ENCODE measurements around the gene DTYMK. TPM values are rescaled to one million over a fixed set of nuclear protein-coding genes. Genes with fewer than 3 reads are reported as not detected.

The DTYMK gene
- total and polyA plus RNA-seq, 2 experiments from 2014 or later = 27.9 to 78.7 TPM

DNA sequence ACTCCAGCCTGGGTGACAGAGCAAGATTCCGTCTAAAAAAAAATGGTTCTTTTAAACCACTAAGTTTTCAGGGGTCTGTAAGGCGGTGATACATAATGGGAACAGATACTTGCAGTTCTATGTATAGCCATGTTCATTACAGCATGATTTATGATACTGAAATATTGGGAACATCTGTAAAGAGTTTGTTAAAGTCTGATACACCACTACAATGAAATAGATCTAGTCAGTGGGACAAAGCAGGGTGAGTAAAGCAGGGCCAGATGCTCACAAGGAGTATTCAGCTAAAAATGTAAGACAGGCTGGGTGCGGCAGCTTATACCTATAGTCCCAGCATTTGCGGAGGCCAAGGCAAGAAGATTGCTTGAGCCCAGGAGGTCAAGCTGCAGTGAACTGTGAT, 9.0 kb upstream of the DTYMK start:
- Histone ChIP-seq H3F3A (ENCODE audit: insufficient read depth) (peaks cover 37% of the 10 kb centered on the region; the same call in 1 of the 2 replicates), H3K9ac (no peak overlapping the region), H3K9me3 (ENCODE audit: low read depth) (no peaks in the 10 kb centered on the region), H3K4me1 (ENCODE audit: insufficient read depth) (peaks cover 27% of the 10 kb centered on the region), H3K4me3 (no peak overlapping the region), H3K9me2 (ENCODE audit: insufficient read depth) (no peaks in the 10 kb centered on the region), H3K79me2 (ENCODE audit: insufficient read depth) (no peaks in the 10 kb centered on the region), H3K27me3 (replicated peaks; ENCODE audit: insufficient read depth) (no peaks in the 10 kb centered on the region), H2AFZ (no peak overlapping the region), H3K27ac (no peak overlapping the region), H3K36me3 (ENCODE audit: low read depth) (no peaks in the 10 kb centered on the region), H4K20me1 (ENCODE audit: insufficient read depth) (no peaks in the 10 kb centered on the region), H3K4me2 (ENCODE audit: unreplicated experiment) (no peak overlapping the region)
- TF ChIP-seq EZH2 (IDR thresholded peaks at IDR 0.05; ENCODE audit: insufficient read depth, poor library complexity, severe bottlenecking) = no peak
- TF ChIP-seq EZH2phosphoT487 (IDR thresholded peaks at IDR 0.05; ENCODE audit: insufficient read depth, low read depth) = no peak
- in situ Hi-C loops (cut with MboI) = no loop called here
- no peak for DNase-seq
- WGBS, 2 experiments (ENCODE audit: low coverage in 1 of 2, low lambda C conversion rate in 2 of 2, missing lambda C conversion rate in 2 of 2) = 77 to 81% methylated on average over 4 of the region's 4 CpGs

- H3F3A ChIP-seq (ENCODE audit: insufficient read depth) = peaks cover 34% of the 10 kb centered on the region; the same call in 1 of the 2 replicates
- H2AFZ ChIP-seq = no peak overlapping the region
- no peaks in the 10 kb centered on the region for H4K20me1 ChIP-seq (ENCODE audit: insufficient read depth)
- no peaks in the 10 kb centered on the region; the same call in 1 of the 2 replicates for H3K36me3 ChIP-seq (ENCODE audit: low read depth)
- no peaks in the 10 kb centered on the region for H3K27me3 ChIP-seq (replicated peaks; ENCODE audit: insufficient read depth)
- H3K4me3 ChIP-seq = no peak overlapping the region
- peak; percentile 89 for DNase-seq
- peak overlapping the region; percentile 69 for H3K4me2 ChIP-seq (ENCODE audit: unreplicated experiment)
- peak overlapping the region; percentile 69 for H3K27ac ChIP-seq
- TF ChIP-seq EZH2 (IDR thresholded peaks at IDR 0.05; ENCODE audit: insufficient read depth, poor library complexity, severe bottlenecking) (no peak), EZH2phosphoT487 (IDR thresholded peaks at IDR 0.05; ENCODE audit: insufficient read depth, low read depth) (no peak)
- 56 to 59% methylated on average over 5 to 6 of the region's 6 CpGs for WGBS, 2 experiments (ENCODE audit: low coverage in 1 of 2, low lambda C conversion rate in 2 of 2, missing lambda C conversion rate in 2 of 2)
- in situ Hi-C loops (cut with MboI) = no loop called here
- H3K9me3 ChIP-seq (ENCODE audit: low read depth) = no peaks in the 10 kb centered on the region
- no peaks in the 10 kb centered on the region for H3K9me2 ChIP-seq (ENCODE audit: insufficient read depth)
- H3K9ac ChIP-seq = peak overlapping the region; percentile 35
- H3K4me1 ChIP-seq (ENCODE audit: insufficient read depth) = peaks cover 33% of the 10 kb centered on the region
- H3K79me2 ChIP-seq (ENCODE audit: insufficient read depth) = peaks cover 29% of the 10 kb centered on the region
These were observed 5.8 kb upstream of the DTYMK start for GRCh38 chr2:241692448-241692847.

DNA sequence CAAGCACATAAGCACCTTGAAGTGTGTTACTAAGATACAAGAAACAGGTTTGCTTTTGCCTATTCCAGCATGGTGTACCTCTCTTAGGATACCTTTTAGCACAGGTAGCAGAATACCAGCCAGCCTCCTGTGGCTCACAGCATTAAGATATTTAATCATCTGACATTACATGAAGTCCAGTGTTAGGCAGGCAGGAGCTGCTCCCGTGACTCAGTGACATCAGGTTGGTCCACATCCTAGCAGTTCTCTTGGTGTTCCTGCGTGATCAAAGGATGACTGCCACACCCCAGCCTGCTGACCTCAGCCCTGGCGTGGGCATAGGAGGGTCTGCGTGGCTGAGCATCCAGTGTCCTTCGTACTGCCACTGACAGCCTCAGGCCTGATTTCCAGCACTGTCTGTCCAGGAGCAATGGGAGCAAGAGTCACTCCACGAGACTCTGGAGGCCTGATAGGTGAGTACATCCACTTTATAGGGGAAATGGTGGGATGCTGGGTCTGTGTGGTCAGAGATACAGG, 3.6 kb upstream of the DTYMK start:
- Histone ChIP-seq H3F3A (ENCODE audit: insufficient read depth) (peaks cover 19% of the 10 kb centered on the region; the same call in 1 of the 2 replicates), H3K9ac (no peak overlapping the region), H3K4me2 (ENCODE audit: unreplicated experiment) (no peak overlapping the region), H3K79me2 (ENCODE audit: insufficient read depth) (peaks cover 45% of the 10 kb centered on the region), H3K4me3 (no peak overlapping the region), H3K4me1 (ENCODE audit: insufficient read depth) (peaks cover 30% of the 10 kb centered on the region), H3K36me3 (ENCODE audit: low read depth) (no peaks in the 10 kb centered on the region; the same call in 1 of the 2 replicates), H3K27me3 (replicated peaks; ENCODE audit: insufficient read depth) (no peaks in the 10 kb centered on the region), H3K27ac (no peak overlapping the region), H3K9me3 (ENCODE audit: low read depth) (no peaks in the 10 kb centered on the region), H2AFZ (no peak overlapping the region), H4K20me1 (ENCODE audit: insufficient read depth) (no peaks in the 10 kb centered on the region), H3K9me2 (ENCODE audit: insufficient read depth) (no peaks in the 10 kb centered on the region)
- in situ Hi-C loops (cut with MboI) = no loop called here
- DNase-seq = no peak
- TF ChIP-seq EZH2phosphoT487 (IDR thresholded peaks at IDR 0.05; ENCODE audit: insufficient read depth, low read depth) (no peak), EZH2 (IDR thresholded peaks at IDR 0.05; ENCODE audit: insufficient read depth, poor library complexity, severe bottlenecking) (no peak)
- WGBS, 2 experiments (ENCODE audit: low coverage in 1 of 2, low lambda C conversion rate in 2 of 2, missing lambda C conversion rate in 2 of 2) = 83 to 86% methylated on average over 6 of the region's 6 CpGs

DNA sequence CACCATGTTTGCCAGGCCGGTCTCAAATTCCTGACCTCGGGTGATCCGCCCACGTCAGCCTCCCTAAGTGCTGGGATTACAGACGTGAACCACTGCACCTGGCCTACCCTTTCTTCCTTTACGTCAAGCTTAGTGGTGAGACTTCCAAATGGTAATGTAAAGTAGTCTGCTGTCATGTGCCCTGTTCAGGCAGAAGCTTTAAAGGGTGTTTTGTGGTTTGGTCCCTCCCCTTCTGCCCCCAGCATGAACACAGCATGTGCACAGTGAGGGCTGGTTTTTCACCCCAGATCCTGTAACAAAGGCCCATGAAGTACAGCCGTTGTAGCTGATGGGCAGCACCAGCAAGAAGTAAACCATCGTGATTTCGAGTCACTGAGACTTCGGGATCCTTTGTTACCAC, 2.7 kb upstream of the DTYMK start:
- DNase-seq = no peak
- no peak overlapping the region for H3K27ac ChIP-seq
- H3K27me3 ChIP-seq (replicated peaks; ENCODE audit: insufficient read depth) = no peaks in the 10 kb centered on the region
- peaks cover 14% of the 10 kb centered on the region; the same call in 1 of the 2 replicates for H3F3A ChIP-seq (ENCODE audit: insufficient read depth)
- 88% methylated on average over 10 of the region's 10 CpGs for WGBS, 2 experiments (ENCODE audit: low coverage in 1 of 2, low lambda C conversion rate in 2 of 2, missing lambda C conversion rate in 2 of 2)
- H2AFZ ChIP-seq = no peak overlapping the region
- peaks cover 30% of the 10 kb centered on the region for H3K4me1 ChIP-seq (ENCODE audit: insufficient read depth)
- H3K4me2 ChIP-seq (ENCODE audit: unreplicated experiment) = no peak overlapping the region
- H3K4me3 ChIP-seq = no peak overlapping the region
- H3K9me3 ChIP-seq (ENCODE audit: low read depth) = no peaks in the 10 kb centered on the region
- no peaks in the 10 kb centered on the region for H3K9me2 ChIP-seq (ENCODE audit: insufficient read depth)
- H3K79me2 ChIP-seq (ENCODE audit: insufficient read depth) = peaks cover 54% of the 10 kb centered on the region
- H4K20me1 ChIP-seq (ENCODE audit: insufficient read depth) = no peaks in the 10 kb centered on the region
- TF ChIP-seq EZH2 (IDR thresholded peaks at IDR 0.05; ENCODE audit: insufficient read depth, poor library complexity, severe bottlenecking) (no peak), EZH2phosphoT487 (IDR thresholded peaks at IDR 0.05; ENCODE audit: insufficient read depth, low read depth) (no peak)
- peaks cover 1% of the 10 kb centered on the region for H3K36me3 ChIP-seq (ENCODE audit: low read depth)
- H3K9ac ChIP-seq = no peak overlapping the region
- in situ Hi-C loops (cut with MboI) = no loop called here
